Loucy (cell line): ENCODE measurements around the gene LSM6.

Experiments
- H2AFZ ChIP-seq: fragments of 200-600 bp; sonication (generic); 2 replicates; pipeline ENCODE4 v1.6.0; 2016; ENCODE audit warnings: antibody characterized with exemption, mild to moderate bottlenecking, low read length, moderate library complexity
- H3F3A ChIP-seq: fragments of 200-600 bp; 2 replicates; pipeline ENCODE4 v1.6.0; 2016; ENCODE audit warnings: antibody characterized with exemption, low read depth, mild to moderate bottlenecking
- H3K27me3 ChIP-seq: fragments of 200-600 bp; sonication (generic); 2 replicates; pipeline ENCODE4 v1.6.1; 2014; ENCODE audit warnings: low read length, mild to moderate bottlenecking; ENCODE audit not compliant: insufficient read depth, poor library complexity, severe bottlenecking
- H3K36me3 ChIP-seq: fragments of 200-600 bp; sonication (generic); 2 replicates; pipeline ENCODE4 v1.6.1; 2016; ENCODE audit warnings: low read length; ENCODE audit not compliant: insufficient read depth
- H3K4me1 ChIP-seq: fragments of 200-600 bp; sonication (generic); 2 replicates; pipeline ENCODE4 v1.5.1; 2014; ENCODE audit warnings: low read length, mild to moderate bottlenecking; ENCODE audit not compliant: insufficient read depth, poor library complexity, severe bottlenecking
- H3K4me2 ChIP-seq: fragments of 200-600 bp; sonication (generic); 2 replicates; pipeline ENCODE4 v1.6.0; 2014; ENCODE audit warnings: antibody characterized with exemption, low read length, low read depth, mild to moderate bottlenecking; ENCODE audit not compliant: poor library complexity, severe bottlenecking
- H3K4me3 ChIP-seq: fragments of 200-600 bp; sonication (generic); 2 replicates; pipeline ENCODE4 v1.5.1; 2014; ENCODE audit warnings: low read length, mild to moderate bottlenecking, mixed read lengths; ENCODE audit not compliant: poor library complexity, severe bottlenecking
- H3K79me2 ChIP-seq: fragments of 200-600 bp; sonication (generic); 2 replicates; pipeline ENCODE4 v1.6.1; 2014; ENCODE audit warnings: low read length; ENCODE audit not compliant: insufficient read depth
- H3K9ac ChIP-seq: fragments of 200-600 bp; sonication (generic); 2 replicates; pipeline ENCODE4 v1.6.0; 2014; ENCODE audit warnings: mild to moderate bottlenecking, low read depth, low read length, moderate library complexity; ENCODE audit not compliant: poor library complexity, severe bottlenecking
- H3K9me2 ChIP-seq: fragments of 200-600 bp; sonication (generic); replicated peaks from 2 replicates; pipeline ENCODE4 v1.6.1; 2016; ENCODE audit warnings: low read depth, low read length, mixed read lengths
- H3K9me3 ChIP-seq: fragments of 200-600 bp; sonication (generic); 2 replicates; pipeline ENCODE4 v1.6.1; 2014; ENCODE audit warnings: mild to moderate bottlenecking, antibody characterized with exemption, low read length, low read depth; ENCODE audit not compliant: insufficient read depth
- H4K20me1 ChIP-seq: fragments of 200-600 bp; sonication (generic); 2 replicates; pipeline ENCODE4 v1.6.0; 2014; ENCODE audit warnings: antibody characterized with exemption, low read length, mild to moderate bottlenecking; ENCODE audit not compliant: insufficient read depth, poor library complexity, severe bottlenecking
- EZH2phosphoT487 ChIP-seq: fragments of 200-600 bp; IDR thresholded peaks from 2 replicates; pipeline ENCODE4 v1.6.1; 2018; ENCODE audit warnings: antibody characterized with exemption, mild to moderate bottlenecking, moderate library complexity, borderline replicate concordance
- TF ChIP-seq, protein P1 (sequence below): fragments of 200-600 bp; sonication (generic); conservative IDR thresholded peaks from 2 replicates; pipeline ENCODE4 v1.5.1; 2014; ENCODE audit warnings: mild to moderate bottlenecking, antibody characterized with exemption, low read length

Gene LSM6

DNA sequence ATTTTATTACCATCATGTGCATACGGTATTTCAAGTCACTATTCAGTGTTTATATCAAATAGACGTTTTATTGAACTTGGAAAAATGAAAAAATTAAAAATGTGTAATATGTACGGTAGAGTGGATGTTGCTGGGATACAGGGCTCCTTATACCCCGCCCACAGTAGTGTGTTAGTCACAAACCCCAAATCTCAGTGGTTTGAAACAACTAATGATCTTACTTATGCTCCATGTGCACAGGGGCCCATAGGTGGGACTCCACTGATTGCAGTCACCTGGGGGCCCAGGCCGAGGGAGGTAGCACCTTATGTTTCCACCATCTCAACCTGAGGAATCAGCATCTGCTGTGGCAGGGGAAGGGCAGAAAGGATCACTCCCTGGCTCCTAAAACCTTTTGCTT, 18.1 kb downstream of the LSM6 start:
- Histone ChIP-seq H3K9ac (no peak overlapping the region), H3K9me2 (no peaks in the 10 kb centered on the region), H3K27me3 (no peaks in the 10 kb centered on the region), H4K20me1 (no peaks in the 10 kb centered on the region), H3F3A (no peaks in the 10 kb centered on the region), H3K4me1 (no peaks in the 10 kb centered on the region), H3K4me2 (no peak overlapping the region), H3K4me3 (no peak overlapping the region), H3K79me2 (no peaks in the 10 kb centered on the region), H3K36me3 (peaks cover 30% of the 10 kb centered on the region; the same call in 1 of the 2 replicates), H2AFZ (no peak overlapping the region), H3K9me3 (no peaks in the 10 kb centered on the region)
- TF ChIP-seq EZH2phosphoT487, result no peak
- TF ChIP-seq, protein P1, sequence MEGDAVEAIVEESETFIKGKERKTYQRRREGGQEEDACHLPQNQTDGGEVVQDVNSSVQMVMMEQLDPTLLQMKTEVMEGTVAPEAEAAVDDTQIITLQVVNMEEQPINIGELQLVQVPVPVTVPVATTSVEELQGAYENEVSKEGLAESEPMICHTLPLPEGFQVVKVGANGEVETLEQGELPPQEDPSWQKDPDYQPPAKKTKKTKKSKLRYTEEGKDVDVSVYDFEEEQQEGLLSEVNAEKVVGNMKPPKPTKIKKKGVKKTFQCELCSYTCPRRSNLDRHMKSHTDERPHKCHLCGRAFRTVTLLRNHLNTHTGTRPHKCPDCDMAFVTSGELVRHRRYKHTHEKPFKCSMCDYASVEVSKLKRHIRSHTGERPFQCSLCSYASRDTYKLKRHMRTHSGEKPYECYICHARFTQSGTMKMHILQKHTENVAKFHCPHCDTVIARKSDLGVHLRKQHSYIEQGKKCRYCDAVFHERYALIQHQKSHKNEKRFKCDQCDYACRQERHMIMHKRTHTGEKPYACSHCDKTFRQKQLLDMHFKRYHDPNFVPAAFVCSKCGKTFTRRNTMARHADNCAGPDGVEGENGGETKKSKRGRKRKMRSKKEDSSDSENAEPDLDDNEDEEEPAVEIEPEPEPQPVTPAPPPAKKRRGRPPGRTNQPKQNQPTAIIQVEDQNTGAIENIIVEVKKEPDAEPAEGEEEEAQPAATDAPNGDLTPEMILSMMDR, result no peak

DNA sequence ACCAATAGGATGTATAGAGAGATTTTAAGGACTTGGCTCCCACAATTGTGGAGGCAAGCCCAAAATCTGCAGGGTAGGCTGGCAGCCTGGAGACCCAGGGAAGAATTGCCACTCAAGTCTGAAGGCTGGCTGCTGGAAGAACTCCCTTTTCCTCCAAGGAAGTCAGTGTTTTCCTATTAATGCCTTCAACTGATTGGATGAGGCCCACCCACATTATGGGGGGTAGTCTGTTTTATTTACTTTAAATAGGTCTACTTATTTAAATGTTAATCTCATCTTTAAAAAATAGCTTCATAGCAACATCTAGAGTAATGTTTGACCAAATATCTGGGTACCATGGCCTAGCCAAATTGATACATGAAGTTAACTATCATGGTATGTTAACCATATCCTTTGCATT, 18.7 kb downstream of the LSM6 start:
- TF ChIP-seq, protein P1, result no peak
- TF ChIP-seq EZH2phosphoT487, result no peak
- no peak overlapping the region for H3K9ac ChIP-seq
- no peaks in the 10 kb centered on the region for H3F3A ChIP-seq
- H3K9me3 ChIP-seq, result no peaks in the 10 kb centered on the region
- no peaks in the 10 kb centered on the region for H3K9me2 ChIP-seq
- H3K4me1 ChIP-seq, result no peaks in the 10 kb centered on the region
- no peak overlapping the region for H3K4me2 ChIP-seq
- H3K79me2 ChIP-seq, result no peaks in the 10 kb centered on the region
- no peak overlapping the region for H3K4me3 ChIP-seq
- no peak overlapping the region for H2AFZ ChIP-seq
- H3K27me3 ChIP-seq, result no peaks in the 10 kb centered on the region
- no peaks in the 10 kb centered on the region for H4K20me1 ChIP-seq
- H3K36me3 ChIP-seq, result peaks cover 29% of the 10 kb centered on the region; the same call in 1 of the 2 replicates

DNA sequence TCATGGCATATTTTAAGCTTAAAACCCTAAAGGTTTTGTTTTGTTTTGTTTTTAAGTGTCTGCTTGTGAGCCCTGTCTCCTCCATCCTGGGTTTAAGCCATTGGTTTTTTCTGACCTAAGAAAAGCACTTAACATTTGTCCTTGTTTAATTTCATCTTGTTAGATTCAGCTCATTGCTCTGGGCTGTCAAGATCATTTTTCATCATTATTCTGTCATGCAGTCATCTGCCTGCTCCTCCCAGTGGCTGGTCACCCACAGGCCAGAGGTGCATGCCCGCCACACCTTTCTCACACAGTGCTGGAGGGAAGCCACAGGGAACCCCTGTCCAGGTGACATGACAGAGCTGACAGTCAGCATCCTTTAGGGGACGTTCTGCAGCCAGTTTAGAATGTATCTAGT, 27.1 kb downstream of the LSM6 start:
- H3K4me3 ChIP-seq, result no peak overlapping the region
- peaks cover 4% of the 10 kb centered on the region for H3K4me1 ChIP-seq
- H3K27me3 ChIP-seq, result no peaks in the 10 kb centered on the region
- H2AFZ ChIP-seq, result no peak overlapping the region
- H3K4me2 ChIP-seq, result no peak overlapping the region
- H3K36me3 ChIP-seq, result no peaks in the 10 kb centered on the region
- no peak overlapping the region for H3K9ac ChIP-seq
- H3K9me3 ChIP-seq, result no peaks in the 10 kb centered on the region
- no peaks in the 10 kb centered on the region for H3K9me2 ChIP-seq
- H3K79me2 ChIP-seq, result no peaks in the 10 kb centered on the region
- no peaks in the 10 kb centered on the region for H4K20me1 ChIP-seq
- TF ChIP-seq EZH2phosphoT487, result no peak
- TF ChIP-seq, protein P1, result no peak
- no peaks in the 10 kb centered on the region for H3F3A ChIP-seq
